Liver (tissue), 3 donors: Measurements from ENCODE around the gene CTNNA2.

Experiments used
- CTCF ChIP-seq: fragments of 150-350 bp; IDR thresholded peaks from 2 replicates; pipeline ENCODE4 v1.5.1; 2017; ENCODE audit warnings: improper control_type of control experiment, low read depth, low read length; ENCODE audit not compliant: missing input control
- FOXA1 ChIP-seq: IDR thresholded peaks from 2 replicates; pipeline ENCODE4 v1.6.1; 2016; ENCODE audit warnings: antibody characterized with exemption
- JUND ChIP-seq, 2 donors: IDR thresholded peaks; 2 replicates each; pipeline ENCODE4 v1.6.1; 2016; ENCODE audit warnings: antibody characterized with exemption in 2 of 2
- SP1 ChIP-seq: IDR thresholded peaks from 2 replicates; pipeline ENCODE4 v1.6.1; 2018; ENCODE audit warnings: antibody characterized with exemption, mild to moderate bottlenecking
- donor health status: healthy.
- donor health status: healthy.

GRCh38 chr2:80037310-80037709, 524.5 kb downstream of the CTNNA2 start:
- TF ChIP-seq CTCF = no peak
- no peak for TF ChIP-seq JUND (IDR thresholded peaks at IDR 0.05)
- TF ChIP-seq FOXA1 = no peak
- no peak for TF ChIP-seq SP1
